NB4 (cell line): ENCODE results near the gene ITPR2.

Source experiments
- POLR2A ChIP-seq: IDR thresholded peaks from 2 replicates; pipeline ENCODE4 v1.6.1; 2011; ENCODE audit warnings: mild to moderate bottlenecking; ENCODE audit not compliant: insufficient read length; ENCODE audit errors: extremely low read depth
- TF ChIP-seq, protein P1 (sequence below): IDR thresholded peaks from one replicate; pipeline ENCODE4 v1.5.1; 2012; ENCODE audit warnings: low read depth, low read length

DNA sequence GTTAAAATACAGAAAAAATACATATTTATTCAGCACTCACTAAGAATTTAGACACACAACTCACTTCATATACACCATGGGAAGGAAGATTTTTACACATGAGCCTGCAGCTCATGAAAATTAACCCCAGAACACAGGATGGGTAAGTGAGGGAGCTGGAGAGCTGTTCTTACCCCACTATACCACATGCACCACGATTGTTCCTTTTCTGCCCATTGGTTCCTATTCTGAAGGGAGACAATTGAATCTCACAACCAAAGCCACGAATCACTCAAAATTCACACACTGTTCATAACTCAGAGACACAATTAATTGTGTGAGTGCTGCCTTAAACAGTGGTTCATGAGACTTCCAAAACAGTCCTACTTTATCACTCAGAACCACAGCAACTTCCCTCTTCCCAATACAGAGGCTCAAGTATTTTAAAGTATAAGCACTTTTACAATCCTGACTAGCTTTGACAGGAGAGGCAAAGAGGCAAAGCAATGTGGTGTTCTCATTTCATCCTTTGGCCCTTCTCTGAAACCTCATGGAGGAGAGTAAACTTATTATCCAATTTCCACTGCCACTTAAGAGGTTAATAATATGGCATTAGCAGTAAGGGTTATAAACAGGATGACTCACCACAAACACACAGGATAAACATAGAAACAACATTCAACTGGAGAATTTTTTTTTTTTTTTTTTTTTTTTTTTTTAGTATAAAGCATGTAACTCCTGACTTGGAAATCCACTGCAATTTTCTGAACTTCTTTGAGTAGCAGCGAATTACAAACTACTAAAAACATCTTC, 59.5 kb downstream of the ITPR2 start:
- TF ChIP-seq, protein P1, sequence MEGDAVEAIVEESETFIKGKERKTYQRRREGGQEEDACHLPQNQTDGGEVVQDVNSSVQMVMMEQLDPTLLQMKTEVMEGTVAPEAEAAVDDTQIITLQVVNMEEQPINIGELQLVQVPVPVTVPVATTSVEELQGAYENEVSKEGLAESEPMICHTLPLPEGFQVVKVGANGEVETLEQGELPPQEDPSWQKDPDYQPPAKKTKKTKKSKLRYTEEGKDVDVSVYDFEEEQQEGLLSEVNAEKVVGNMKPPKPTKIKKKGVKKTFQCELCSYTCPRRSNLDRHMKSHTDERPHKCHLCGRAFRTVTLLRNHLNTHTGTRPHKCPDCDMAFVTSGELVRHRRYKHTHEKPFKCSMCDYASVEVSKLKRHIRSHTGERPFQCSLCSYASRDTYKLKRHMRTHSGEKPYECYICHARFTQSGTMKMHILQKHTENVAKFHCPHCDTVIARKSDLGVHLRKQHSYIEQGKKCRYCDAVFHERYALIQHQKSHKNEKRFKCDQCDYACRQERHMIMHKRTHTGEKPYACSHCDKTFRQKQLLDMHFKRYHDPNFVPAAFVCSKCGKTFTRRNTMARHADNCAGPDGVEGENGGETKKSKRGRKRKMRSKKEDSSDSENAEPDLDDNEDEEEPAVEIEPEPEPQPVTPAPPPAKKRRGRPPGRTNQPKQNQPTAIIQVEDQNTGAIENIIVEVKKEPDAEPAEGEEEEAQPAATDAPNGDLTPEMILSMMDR = no peak
- no peak for TF ChIP-seq POLR2A
